Loucy (cell line): Measurements from ENCODE around the gene CYP1B1.

Source experiments
- H2AFZ ChIP-seq: fragments of 200-600 bp; sonication (generic); 2 replicates; pipeline ENCODE4 v1.6.0; 2016; ENCODE audit warnings: antibody characterized with exemption, mild to moderate bottlenecking, low read length, moderate library complexity
- H3F3A ChIP-seq: fragments of 200-600 bp; 2 replicates; pipeline ENCODE4 v1.6.0; 2016; ENCODE audit warnings: antibody characterized with exemption, low read depth, mild to moderate bottlenecking
- H3K27me3 ChIP-seq: fragments of 200-600 bp; sonication (generic); 2 replicates; pipeline ENCODE4 v1.6.1; 2014; ENCODE audit warnings: low read length, mild to moderate bottlenecking; ENCODE audit not compliant: insufficient read depth, poor library complexity, severe bottlenecking
- H3K36me3 ChIP-seq: fragments of 200-600 bp; sonication (generic); 2 replicates; pipeline ENCODE4 v1.6.1; 2016; ENCODE audit warnings: low read length; ENCODE audit not compliant: insufficient read depth
- H3K4me1 ChIP-seq: fragments of 200-600 bp; sonication (generic); 2 replicates; pipeline ENCODE4 v1.5.1; 2014; ENCODE audit warnings: low read length, mild to moderate bottlenecking; ENCODE audit not compliant: insufficient read depth, poor library complexity, severe bottlenecking
- H3K4me2 ChIP-seq: fragments of 200-600 bp; sonication (generic); 2 replicates; pipeline ENCODE4 v1.6.0; 2014; ENCODE audit warnings: antibody characterized with exemption, low read length, low read depth, mild to moderate bottlenecking; ENCODE audit not compliant: poor library complexity, severe bottlenecking
- H3K4me3 ChIP-seq: fragments of 200-600 bp; sonication (generic); 2 replicates; pipeline ENCODE4 v1.5.1; 2014; ENCODE audit warnings: low read length, mild to moderate bottlenecking, mixed read lengths; ENCODE audit not compliant: poor library complexity, severe bottlenecking
- H3K79me2 ChIP-seq: fragments of 200-600 bp; sonication (generic); 2 replicates; pipeline ENCODE4 v1.6.1; 2014; ENCODE audit warnings: low read length; ENCODE audit not compliant: insufficient read depth
- H3K9ac ChIP-seq: fragments of 200-600 bp; sonication (generic); 2 replicates; pipeline ENCODE4 v1.6.0; 2014; ENCODE audit warnings: mild to moderate bottlenecking, low read depth, low read length, moderate library complexity; ENCODE audit not compliant: poor library complexity, severe bottlenecking
- H3K9me2 ChIP-seq: fragments of 200-600 bp; sonication (generic); replicated peaks from 2 replicates; pipeline ENCODE4 v1.6.1; 2016; ENCODE audit warnings: low read depth, low read length, mixed read lengths
- H3K9me3 ChIP-seq: fragments of 200-600 bp; sonication (generic); 2 replicates; pipeline ENCODE4 v1.6.1; 2014; ENCODE audit warnings: mild to moderate bottlenecking, antibody characterized with exemption, low read length, low read depth; ENCODE audit not compliant: insufficient read depth
- H4K20me1 ChIP-seq: fragments of 200-600 bp; sonication (generic); 2 replicates; pipeline ENCODE4 v1.6.0; 2014; ENCODE audit warnings: antibody characterized with exemption, low read length, mild to moderate bottlenecking; ENCODE audit not compliant: insufficient read depth, poor library complexity, severe bottlenecking
- CTCF ChIP-seq: fragments of 200-600 bp; sonication (generic); conservative IDR thresholded peaks from 2 replicates; pipeline ENCODE4 v1.5.1; 2014; ENCODE audit warnings: mild to moderate bottlenecking, antibody characterized with exemption, low read length
- EZH2phosphoT487 ChIP-seq: fragments of 200-600 bp; IDR thresholded peaks from 2 replicates; pipeline ENCODE4 v1.6.1; 2018; ENCODE audit warnings: antibody characterized with exemption, mild to moderate bottlenecking, moderate library complexity, borderline replicate concordance

The CYP1B1 gene

GRCh38 chr2:38074058-38074763 is 1.7 kb downstream of the CYP1B1 start:
- H3K27me3 ChIP-seq = no peaks in the 10 kb centered on the region

DNA sequence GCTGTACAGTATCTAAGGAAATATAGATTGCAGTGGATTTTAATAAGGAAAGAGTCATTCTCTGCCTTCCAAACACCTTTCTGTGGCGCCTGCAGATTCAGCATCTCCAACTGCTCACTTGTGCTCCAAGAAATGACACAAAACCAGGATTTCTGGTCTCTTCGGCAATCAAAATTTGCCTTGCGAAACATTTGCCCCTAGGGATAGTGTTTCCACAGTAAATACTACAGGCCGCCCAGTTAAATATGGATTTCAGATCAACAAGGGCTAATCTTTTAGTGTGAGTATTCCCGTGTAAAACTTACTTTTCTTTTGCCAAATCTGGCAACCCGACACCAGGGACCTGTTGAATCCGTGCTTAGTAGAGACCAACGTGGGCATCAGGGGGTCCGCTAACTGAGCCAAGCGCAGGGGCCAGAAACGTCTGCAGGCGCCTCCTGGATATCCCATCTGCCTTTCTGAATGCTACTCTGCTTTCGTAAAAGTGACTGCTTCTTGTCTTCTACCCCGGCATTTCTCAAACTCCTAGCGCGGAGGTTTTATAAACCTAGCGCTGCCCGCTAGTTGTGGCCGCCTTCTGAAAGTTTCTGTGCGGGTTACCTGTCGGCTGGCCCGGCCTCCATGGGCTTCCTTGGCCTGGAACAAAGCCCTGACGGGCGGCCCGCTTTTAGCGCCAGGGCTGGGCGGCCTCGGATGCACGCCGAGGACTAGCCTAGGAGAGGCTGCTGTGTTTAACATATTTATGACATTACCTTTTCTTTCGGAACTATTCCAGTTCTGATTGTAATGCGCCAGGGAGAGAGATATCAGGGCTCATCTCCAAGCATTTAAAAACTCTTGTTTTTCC is 2.5 kb downstream of the CYP1B1 start:
- no peaks in the 10 kb centered on the region for H3F3A ChIP-seq
- H3K79me2 ChIP-seq = no peaks in the 10 kb centered on the region
- H3K4me1 ChIP-seq = no peaks in the 10 kb centered on the region
- no peaks in the 10 kb centered on the region for H3K9me2 ChIP-seq
- H3K9me3 ChIP-seq = no peaks in the 10 kb centered on the region
- H3K4me3 ChIP-seq = no peak overlapping the region
- no peak for TF ChIP-seq EZH2phosphoT487
- TF ChIP-seq CTCF = no peak
- no peak overlapping the region for H3K9ac ChIP-seq
- no peaks in the 10 kb centered on the region for H3K27me3 ChIP-seq
- no peak overlapping the region for H3K4me2 ChIP-seq
- no peaks in the 10 kb centered on the region for H4K20me1 ChIP-seq
- H3K36me3 ChIP-seq = no peaks in the 10 kb centered on the region
- H2AFZ ChIP-seq = no peak overlapping the region

More at GRCh38 chr2:38074058-38074763, 1.7 kb downstream of the CYP1B1 start:
- no peaks in the 10 kb centered on the region for H4K20me1 ChIP-seq
- H2AFZ ChIP-seq = no peak overlapping the region
- no peaks in the 10 kb centered on the region for H3K4me1 ChIP-seq
- H3K9me3 ChIP-seq = no peaks in the 10 kb centered on the region
- no peaks in the 10 kb centered on the region for H3K36me3 ChIP-seq
- H3K4me2 ChIP-seq = no peak overlapping the region
- no peaks in the 10 kb centered on the region for H3K79me2 ChIP-seq
- TF ChIP-seq EZH2phosphoT487 (no peak), CTCF (no peak)
- H3K4me3 ChIP-seq = no peak overlapping the region
- no peaks in the 10 kb centered on the region for H3K9me2 ChIP-seq
- no peak overlapping the region for H3K9ac ChIP-seq
- H3F3A ChIP-seq = no peaks in the 10 kb centered on the region

DNA sequence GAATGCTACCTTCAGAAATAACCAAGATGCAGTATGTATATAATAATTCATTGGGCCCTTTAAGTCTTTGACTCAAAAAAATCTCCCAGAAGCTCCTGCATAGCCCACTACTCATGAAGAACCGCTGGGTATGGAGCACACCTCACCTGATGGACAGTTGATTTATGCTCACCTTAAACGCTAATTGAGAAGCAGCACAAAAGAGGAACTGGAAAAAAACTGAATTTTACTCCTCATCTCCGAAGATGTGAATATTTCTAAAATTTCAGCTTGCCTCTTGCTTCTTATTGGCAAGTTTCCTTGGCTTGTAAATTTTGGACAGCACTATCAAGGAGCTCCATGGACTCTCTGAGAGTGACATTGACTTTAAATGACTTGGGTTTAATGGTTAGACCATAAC is 5.5 kb downstream of the CYP1B1 start:
- H3K9me2 ChIP-seq = no peaks in the 10 kb centered on the region
- no peaks in the 10 kb centered on the region for H3K27me3 ChIP-seq
- H3K9ac ChIP-seq = no peak overlapping the region
- H4K20me1 ChIP-seq = no peaks in the 10 kb centered on the region
- no peaks in the 10 kb centered on the region for H3K36me3 ChIP-seq
- H3K79me2 ChIP-seq = no peaks in the 10 kb centered on the region
- no peak overlapping the region for H3K4me2 ChIP-seq
- no peak for TF ChIP-seq EZH2phosphoT487
- no peaks in the 10 kb centered on the region for H3F3A ChIP-seq
- no peak overlapping the region for H2AFZ ChIP-seq
- H3K4me3 ChIP-seq = no peak overlapping the region
- no peaks in the 10 kb centered on the region for H3K4me1 ChIP-seq
- H3K9me3 ChIP-seq = no peaks in the 10 kb centered on the region
